NOMO-1 treated with dmso at 0.1 percent for 144 hours (cell line): Measurements from ENCODE around the gene CMTM8.

ENCODE experiments used
- DNase-seq: peaks from one replicate; lab custom pipeline; 2025; ENCODE audit not compliant: unreplicated experiment; lab: John Stamatoyannopoulos, UW

The CMTM8 gene

DNA sequence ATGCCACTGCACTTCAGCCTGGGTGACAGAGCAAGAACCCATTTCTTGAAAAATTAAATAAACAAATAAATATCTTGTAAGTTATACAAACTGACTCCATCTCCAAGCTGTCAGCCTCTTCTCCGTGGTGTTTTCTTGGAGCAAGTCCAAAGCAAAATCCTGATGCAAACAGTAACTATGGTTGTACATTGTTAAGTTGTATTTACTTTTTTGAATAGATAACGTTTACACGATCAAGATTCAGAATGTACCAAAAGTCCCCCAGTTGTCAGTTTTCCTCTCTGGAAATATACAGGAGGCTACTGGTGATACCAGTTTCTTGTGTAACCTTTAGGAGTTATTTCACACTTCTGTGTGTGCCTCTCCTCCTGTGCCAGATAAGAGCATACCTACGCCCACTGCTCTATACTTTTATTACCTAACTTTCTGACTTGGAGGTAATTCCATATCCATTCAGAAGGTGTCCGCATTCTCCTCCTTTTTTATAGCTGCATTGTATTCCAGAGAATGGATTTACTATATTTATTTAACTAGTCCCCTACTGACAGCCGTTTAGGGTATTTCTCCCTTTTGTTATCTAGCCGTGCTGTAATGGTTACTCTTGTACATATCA, 167.3 kb downstream of the CMTM8 start:
- DNase-seq = no peak

DNA sequence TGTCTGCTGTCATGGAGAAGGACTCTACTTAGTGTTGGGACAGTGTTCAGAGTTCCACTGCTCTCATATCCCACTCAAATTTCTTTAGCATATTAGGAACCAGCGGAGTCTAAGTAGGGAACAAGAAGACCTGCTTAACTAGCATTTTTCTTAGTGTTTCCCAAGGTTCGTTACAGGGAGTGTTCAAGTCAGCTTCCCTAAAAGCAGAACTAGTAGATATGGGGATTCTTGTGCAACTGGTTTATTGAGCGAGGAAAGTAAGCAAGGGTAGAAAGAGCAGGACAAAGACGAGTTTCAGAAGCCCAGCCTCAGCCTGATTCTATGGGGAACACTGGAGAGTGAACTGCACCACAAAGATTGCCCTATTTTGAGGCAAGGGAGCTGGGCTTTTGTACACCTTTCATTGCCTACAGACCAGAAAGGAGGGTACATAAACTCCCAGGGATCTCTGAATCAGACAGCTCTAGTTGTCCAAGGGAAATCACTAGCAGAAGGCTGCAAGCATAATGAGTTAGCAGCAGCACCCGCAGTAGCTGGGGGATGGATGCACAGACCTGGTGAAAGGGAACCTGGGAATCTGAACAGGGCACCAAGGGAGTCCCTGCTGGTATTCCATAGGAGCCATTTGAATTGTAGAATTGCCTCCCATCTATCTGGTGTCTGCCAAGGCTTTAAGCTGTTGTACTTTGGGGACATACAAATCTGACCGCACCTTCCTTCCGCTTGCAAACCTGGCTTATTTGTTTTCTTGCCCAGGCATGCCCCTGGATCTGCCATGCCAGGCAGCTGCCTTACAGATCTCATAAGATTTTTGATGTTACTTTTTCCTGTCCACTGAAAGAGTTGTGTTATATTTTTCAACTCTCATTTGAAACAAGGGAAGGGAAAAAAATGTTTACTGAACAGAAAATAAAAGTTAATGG, 168.3 kb downstream of the CMTM8 start:
- peak; percentile 67 for DNase-seq

DNA sequence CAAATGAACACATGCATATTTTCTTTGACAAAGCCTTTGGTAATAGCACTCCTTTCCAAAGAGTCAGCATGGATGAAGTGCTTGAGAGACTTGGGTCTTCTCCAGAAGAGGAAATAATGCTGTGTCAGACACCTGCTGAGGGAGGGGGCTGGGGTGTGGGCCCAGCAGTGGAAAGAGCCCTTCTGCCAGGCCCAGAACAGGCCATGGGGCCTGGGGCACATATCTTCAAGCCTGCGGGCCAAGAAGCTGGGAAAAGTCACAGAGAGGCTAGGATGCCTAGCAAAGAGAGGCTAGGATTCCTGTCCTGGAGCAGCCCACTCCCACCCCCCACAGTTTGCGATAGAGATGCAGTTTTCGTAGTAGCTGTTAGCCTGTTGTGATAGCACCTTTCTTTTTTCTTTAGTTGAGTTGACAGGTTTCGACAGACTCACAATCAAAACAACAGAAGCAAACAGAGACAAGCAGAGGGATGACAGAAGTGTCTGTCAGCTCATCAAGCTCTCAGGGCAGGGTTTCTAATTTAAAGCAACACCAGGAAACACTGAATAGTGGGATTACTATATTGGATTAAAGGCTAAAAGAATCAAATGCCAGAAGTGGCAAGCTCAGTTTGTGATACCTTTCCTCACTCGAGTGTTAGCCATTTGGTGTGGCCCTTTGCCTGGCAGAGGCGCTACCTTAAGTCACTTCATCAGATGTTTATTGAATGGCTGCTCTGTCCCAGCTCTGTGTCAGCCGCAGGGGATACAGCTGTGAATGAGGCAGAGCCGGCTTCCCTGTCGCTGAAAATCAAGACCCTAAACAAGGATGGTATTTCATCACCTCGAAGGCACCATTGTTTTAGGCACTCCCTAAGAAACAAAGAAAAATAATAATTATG, 172.1 kb downstream of the CMTM8 start:
- no peak for DNase-seq

DNA sequence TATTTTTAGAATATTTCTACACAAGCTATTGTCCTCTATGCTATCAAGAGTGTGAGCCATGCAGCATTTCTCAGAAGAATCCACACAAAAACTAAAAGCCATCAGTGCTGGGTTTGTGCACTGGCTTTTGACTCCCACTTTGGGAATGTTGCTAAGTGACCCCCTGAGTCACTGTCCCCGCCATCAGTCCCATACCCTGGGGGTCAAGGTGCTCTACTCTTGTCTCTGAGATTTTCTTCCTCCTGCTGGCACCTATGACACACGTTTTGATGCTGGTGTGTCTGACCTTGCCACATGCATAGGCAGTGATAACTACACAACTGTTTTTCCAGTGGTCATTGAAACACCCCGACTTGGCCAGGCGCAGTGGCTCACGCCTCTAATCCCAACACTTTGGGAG, 173.0 kb downstream of the CMTM8 start:
- no peak for DNase-seq

DNA sequence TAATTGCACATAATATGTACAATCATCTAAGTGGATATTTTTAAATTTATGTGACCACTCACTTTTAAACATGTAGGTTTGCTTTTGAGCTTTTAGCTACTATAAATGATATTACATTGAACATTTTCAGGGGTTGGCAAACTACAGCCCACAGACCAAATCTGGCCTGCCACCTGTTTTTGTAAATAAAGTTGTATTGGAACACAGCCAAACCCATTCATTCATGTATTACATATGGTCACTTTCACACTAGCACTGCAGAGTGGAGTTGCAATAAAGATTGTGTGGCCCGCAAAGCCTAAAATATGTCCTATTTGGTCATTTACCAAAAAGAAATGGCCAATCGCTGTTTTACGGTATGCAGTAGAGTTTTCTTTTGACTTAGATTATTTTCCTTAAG, 174.4 kb downstream of the CMTM8 start:
- no peak for DNase-seq

DNA sequence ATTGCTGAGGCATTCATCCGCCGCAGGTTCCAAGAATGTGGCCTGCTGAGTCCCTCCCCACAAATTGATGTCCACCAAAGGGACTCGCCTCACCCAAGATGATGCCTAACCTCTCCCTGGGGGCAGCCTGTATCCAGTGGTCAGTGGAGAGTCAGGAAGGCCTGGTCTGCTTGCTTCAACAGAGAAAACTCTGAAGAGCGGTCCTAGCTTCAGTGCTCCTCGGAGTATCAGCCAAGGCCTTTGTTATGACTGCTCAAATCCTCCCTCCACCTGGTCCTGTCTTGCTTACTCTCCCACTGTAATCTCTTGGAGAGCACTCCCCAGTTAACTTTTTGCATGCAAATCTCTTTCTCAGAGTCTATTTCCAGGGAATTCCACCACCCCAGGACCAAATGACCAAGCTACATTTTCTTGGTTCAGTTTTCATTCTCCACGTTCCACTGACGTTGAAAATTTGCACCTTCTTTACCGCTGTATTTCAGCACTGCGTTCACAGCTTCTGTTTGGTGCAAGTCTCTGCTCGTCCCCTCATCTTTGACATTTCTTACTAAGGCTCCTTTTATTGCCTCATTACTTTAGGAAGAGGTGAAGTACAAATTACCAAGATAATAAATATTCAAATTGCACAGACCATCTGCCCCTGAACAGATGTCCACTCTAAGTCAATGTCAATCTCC, 175.5 kb downstream of the CMTM8 start:
- DNase-seq = no peak

DNA sequence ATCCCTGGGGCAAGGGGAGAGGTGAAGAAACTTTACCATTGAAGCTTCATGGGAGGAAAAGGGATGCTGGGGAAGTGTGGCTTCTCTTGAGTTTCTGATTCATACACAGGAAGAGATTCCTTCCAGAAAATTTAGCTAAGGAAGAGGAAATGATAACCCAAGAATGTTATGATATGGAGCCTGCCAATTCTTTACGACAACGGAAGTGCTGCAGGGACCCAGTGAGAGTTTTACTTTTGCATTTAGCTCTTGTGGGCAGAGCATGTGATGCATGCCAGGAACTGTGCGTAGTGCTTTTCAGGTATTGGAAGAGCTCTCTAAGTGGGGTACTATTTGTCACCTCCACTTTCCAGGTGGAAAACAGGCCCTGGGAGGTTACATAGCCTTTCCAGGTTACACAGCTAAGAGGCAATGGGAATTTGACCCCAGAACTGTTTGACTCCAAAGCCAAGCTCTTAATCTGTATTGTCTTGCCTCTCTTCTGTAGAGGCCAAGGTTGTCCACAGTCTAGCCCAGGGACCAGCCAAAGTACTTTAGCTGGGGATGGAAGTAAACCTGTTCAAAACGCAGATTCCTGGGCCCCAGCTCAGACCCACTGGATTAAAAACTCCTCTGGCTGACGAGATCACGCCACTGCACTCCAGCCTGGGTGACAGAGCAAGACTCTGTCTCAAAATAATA, 176.2 kb downstream of the CMTM8 start:
- no peak for DNase-seq

DNA sequence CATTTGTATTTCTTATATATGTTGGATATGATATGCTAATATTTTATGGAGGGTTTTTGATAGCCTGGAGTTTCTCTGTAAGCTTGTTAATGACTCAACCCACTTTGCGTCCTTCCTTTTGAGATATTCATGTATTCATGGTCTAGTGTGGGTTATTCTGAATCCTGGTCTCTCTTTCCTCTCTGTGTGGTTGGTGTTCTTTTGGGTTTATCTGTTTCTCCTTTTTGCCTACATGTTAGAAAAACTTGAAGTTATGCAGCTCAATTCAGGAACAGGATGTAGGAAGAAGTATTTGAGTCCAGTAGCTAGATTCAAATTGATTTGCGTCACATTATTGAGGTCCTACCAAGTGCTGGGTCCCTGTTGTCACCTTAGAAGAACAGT, 181.3 kb downstream of the CMTM8 start:
- no peak for DNase-seq
